Endothelial cell of umbilical vein (primary cell): ENCODE measurements around the gene KCNIP3. TPM values are rescaled to one million over a fixed set of nuclear protein-coding genes. Genes with fewer than 3 reads are reported as not detected.

Source experiments
- BruUV-seq: library from RNA; stranded (reverse); fragments of 400-500 nt; replicated peaks from 2 replicates; lab custom pipeline; 2021; lab: Mats Ljungman, UMichigan
- CTCF ChIA-PET: fragments of 300-600, 350-600 bp; sonication (Branson Sonifier 250); formaldehyde crosslinking; loops from one replicate; lab custom pipeline; 2021; ENCODE audit warnings: antibody characterized with exemption, inconsistent platforms; lab: Charles Lee
- POLR2A ChIA-PET: fragments of 300-600, 350-600 bp; sonication (Branson Sonifier 250); formaldehyde crosslinking; loops from one replicate; lab custom pipeline; 2021; ENCODE audit warnings: antibody characterized with exemption, inconsistent platforms; lab: Charles Lee
- DNase-seq: peaks from one replicate; pipeline ENCODE4 v3.0.0-alpha.2; 2011; ENCODE audit warnings: low read depth, low spot score
- FAIRE-seq: peaks from 2 replicates; lab custom pipeline; 2011; peaks lifted over from hg19 to GRCh38; lab: Jason Lieb, UNC
- H2AFZ ChIP-seq: 2 replicates; pipeline ENCODE4 v1.6.0; 2012; ENCODE audit warnings: low read depth, low read length, control low read depth, inconsistent platforms
- H3K27ac ChIP-seq: 2 replicates; pipeline ENCODE4 v1.5.1; 2011; ENCODE audit warnings: low read depth, mild to moderate bottlenecking, control low read depth, low read length, moderate library complexity; ENCODE audit not compliant: insufficient read depth
- H3K27me3 ChIP-seq, 2 experiments: 2 replicates each; pipeline versions ENCODE4 v1.6.0 to v1.6.1; 2011; ENCODE audit warnings: low read length in 2 of 2, mixed read lengths in 1 of 2; ENCODE audit not compliant: control insufficient read depth in 2 of 2, insufficient read depth in 2 of 2
- H3K36me3 ChIP-seq, 2 experiments: 2 replicates in 1 of 2; 3 replicates in 1 of 2; pipeline ENCODE4 v1.5.1; 2011; ENCODE audit warnings: low read length in 2 of 2, mild to moderate bottlenecking in 1 of 2, moderate library complexity in 1 of 2; ENCODE audit not compliant: control insufficient read depth in 2 of 2, insufficient read depth in 2 of 2; ENCODE audit errors: extremely low read depth in 1 of 2
- H3K4me1 ChIP-seq: 3 replicates; pipeline ENCODE4 v1.5.1; 2011; ENCODE audit warnings: mild to moderate bottlenecking, low read length; ENCODE audit not compliant: control insufficient read depth, insufficient read depth; ENCODE audit errors: extremely low read depth
- H3K4me2 ChIP-seq: 2 replicates; pipeline ENCODE4 v1.6.1; 2011; ENCODE audit warnings: low read length, control low read depth, mixed read lengths; ENCODE audit not compliant: insufficient read depth
- H3K4me3 ChIP-seq, 3 experiments: fragments of 200-600 bp in 1 of 3; sonication (generic), shearing (Covaris generic) in 1 of 3; replicated peaks in 1 of 3; 2 replicates each; pipeline ENCODE4 v1.5.1; 2011 to 2016; ENCODE audit warnings: control low read depth in 3 of 3, low read length in 3 of 3, mild to moderate bottlenecking in 2 of 3, inconsistent platforms in 1 of 3, low read depth in 1 of 3, moderate library complexity in 1 of 3; ENCODE audit not compliant: insufficient read depth in 1 of 3
- H3K79me2 ChIP-seq: 2 replicates; pipeline ENCODE4 v1.6.0; 2012; ENCODE audit warnings: low read length, inconsistent platforms; ENCODE audit not compliant: control insufficient read depth, insufficient read depth
- H3K9ac ChIP-seq: replicated peaks from 2 replicates; pipeline ENCODE3; 2011; ENCODE audit warnings: low read length, control low read depth; ENCODE audit not compliant: insufficient read depth; ENCODE audit errors: extremely low read depth
- H3K9me1 ChIP-seq: replicated peaks from 3 replicates; pipeline ENCODE4 v1.6.0; 2011; ENCODE audit warnings: mild to moderate bottlenecking, low read length; ENCODE audit not compliant: control insufficient read depth, insufficient read depth; ENCODE audit errors: extremely low read depth
- H3K9me3 ChIP-seq: replicated peaks from 2 replicates; pipeline ENCODE4 v1.5.1; 2012; ENCODE audit warnings: low read length, inconsistent platforms; ENCODE audit not compliant: control insufficient read depth, insufficient read depth
- H4K20me1 ChIP-seq: replicated peaks from 2 replicates; pipeline ENCODE3; 2011; ENCODE audit warnings: mild to moderate bottlenecking, low read length; ENCODE audit not compliant: control insufficient read depth, insufficient read depth; ENCODE audit errors: extremely low read depth
- CTCF ChIP-seq, 2 donors: IDR thresholded peaks; 1 replicate in 1 of 2; 2 replicates in 1 of 2; pipeline ENCODE4 v1.5.1; 2011; ENCODE audit warnings: low read length in 2 of 2, mild to moderate bottlenecking in 2 of 2, moderate library complexity in 2 of 2, control low read depth in 1 of 2, inconsistent platforms in 1 of 2, low read depth in 1 of 2; ENCODE audit not compliant: insufficient read depth in 1 of 2; ENCODE audit errors: extremely low read depth in 1 of 2
- EZH2 ChIP-seq: IDR thresholded peaks from 2 replicates; pipeline ENCODE4 v1.6.1; 2012; ENCODE audit warnings: borderline replicate concordance, low read depth, mild to moderate bottlenecking, moderate library complexity, low read length, inconsistent platforms; ENCODE audit not compliant: severe bottlenecking
- FOS ChIP-seq: IDR thresholded peaks from 2 replicates; pipeline ENCODE4 v1.6.1; 2011; ENCODE audit warnings: mild to moderate bottlenecking, low read length, moderate library complexity, borderline replicate concordance; ENCODE audit not compliant: insufficient read depth
- GATA2 ChIP-seq: IDR thresholded peaks from 2 replicates; pipeline ENCODE4 v1.7.0; 2011; ENCODE audit warnings: low read depth, mild to moderate bottlenecking, moderate library complexity, mixed read lengths, low read length; ENCODE audit not compliant: insufficient read length, insufficient read depth
- JUN ChIP-seq: IDR thresholded peaks from 2 replicates; pipeline ENCODE4 v1.6.1; 2011; ENCODE audit warnings: borderline replicate concordance, low read depth; ENCODE audit not compliant: insufficient read length, insufficient read depth
- MAX ChIP-seq: IDR thresholded peaks from 2 replicates; pipeline ENCODE4 v1.6.1; 2011; ENCODE audit not compliant: insufficient read depth, insufficient read length
- MYC ChIP-seq: IDR thresholded peaks from one replicate; pipeline ENCODE4 v1.6.1; 2011; ENCODE audit warnings: mild to moderate bottlenecking, low read depth, low read length
- POLR2A ChIP-seq: IDR thresholded peaks from 2 replicates; pipeline ENCODE4 v1.6.1; 2012; ENCODE audit warnings: low read depth, mild to moderate bottlenecking, control low read depth, low read length
- POLR2AphosphoS5 ChIP-seq: IDR thresholded peaks from 2 replicates; pipeline ENCODE4 v1.6.1; 2012; ENCODE audit warnings: low read depth, mild to moderate bottlenecking, control low read depth, low read length, moderate library complexity; ENCODE audit not compliant: insufficient read depth
- dilution Hi-C: fragments of 300-500 bp; cut with MboI; formaldehyde crosslinking; loops from one replicate; pipeline ENCODE4 v1.15.0; 2019; ENCODE audit warnings: low sequenced_read_pairs; ENCODE audit not compliant: extremely low pct_ligation_motif_present
- intact Hi-C: fragments of 100-400 bp; cut with micrococcal nuclease; formaldehyde crosslinking; loops from one replicate; pipeline ENCODE4 v1.10.0; 2022
- polyA plus RNA-seq, 4 experiments: library from polyadenylated mRNA; depleted of rRNA in 3 of 4; stranded (reverse) in 3 of 4; unstranded in 1 of 4; fragments of >200 nt; gene quantifications; 2 replicates each; pipeline versions ENCODE4 v1.2.1 to v1.2.3, GENCODE V29; 2011 to 2012; ENCODE audit warnings: missing spikeins in 1 of 4
- total RNA-seq: library from RNA; stranded (reverse); gene quantifications from 2 replicates; pipeline ENCODE4 v1.2.3, GENCODE V29; 2021

KCNIP3 gene
- total and polyA plus RNA-seq, 2 donors (not counting 3 experiments of a cell fraction or from before 2014, with no cell fraction given) = 0.12 to 0.62 TPM

GRCh38 chr2:95268211-95269035, 28.7 kb upstream of the KCNIP3 start:
- no peaks in the 10 kb centered on the region for H3K4me1 ChIP-seq
- CTCF ChIA-PET = no interaction called here
- H3K9me3 ChIP-seq = no peaks in the 10 kb centered on the region
- intact Hi-C loops (no loop called here), dilution Hi-C loops (no loop called here)
- no peaks in the 10 kb centered on the region for H4K20me1 ChIP-seq
- H3K79me2 ChIP-seq = no peaks in the 10 kb centered on the region
- DNase-seq (no peak), FAIRE-seq (no peak)
- H3K36me3 ChIP-seq = no peaks in the 10 kb centered on the region
- POLR2A ChIA-PET = no interaction called here
- H3K9ac ChIP-seq = no peak overlapping the region
- no peak overlapping the region for H3K4me2 ChIP-seq
- no TSS peak for BruUV-seq
- H3K27me3 ChIP-seq = no peaks in the 10 kb centered on the region
- H2AFZ ChIP-seq = no peak overlapping the region
- TF ChIP-seq POLR2A = no peak
- no peak for TF ChIP-seq MAX
- no peak for TF ChIP-seq MYC
- no peak for TF ChIP-seq POLR2AphosphoS5
- no peak for TF ChIP-seq JUN
- TF ChIP-seq EZH2 = no peak
- no peak overlapping the region for H3K4me3 ChIP-seq
- no peaks in the 10 kb centered on the region for H3K9me1 ChIP-seq
- H3K27ac ChIP-seq = no peak overlapping the region

- H3K79me2 ChIP-seq = no peaks in the 10 kb centered on the region
- intact Hi-C loops = no loop called here
- POLR2A ChIA-PET = no interaction called here
- no peaks in the 10 kb centered on the region for H3K4me1 ChIP-seq
- no peak overlapping the region for H3K4me2 ChIP-seq
- no peaks in the 10 kb centered on the region for H3K9me3 ChIP-seq
- H2AFZ ChIP-seq = no peak overlapping the region
- no peak for TF ChIP-seq MAX
- TF ChIP-seq GATA2 = no peak
- no peak for TF ChIP-seq MYC
- TF ChIP-seq POLR2AphosphoS5 = no peak
- no peak for TF ChIP-seq FOS
- TF ChIP-seq CTCF (IDR thresholded peaks at IDR 0.05; ENCODE audit: extremely low read depth in 1 of 2, insufficient read depth in 1 of 2, low read depth in 1 of 2, low read length in 2 of 2) = no peak
- TF ChIP-seq JUN = no peak
- TF ChIP-seq POLR2A = no peak
- no peak for TF ChIP-seq EZH2
- H3K9me1 ChIP-seq = no peaks in the 10 kb centered on the region
- CTCF ChIA-PET = no interaction called here
- H3K27me3 ChIP-seq = no peaks in the 10 kb centered on the region
- no peak overlapping the region for H3K4me3 ChIP-seq
- H3K27ac ChIP-seq = no peak overlapping the region
- FAIRE-seq = no peak
- H3K36me3 ChIP-seq = no peaks in the 10 kb centered on the region
- DNase-seq = no peak
- dilution Hi-C loops = no loop called here
- no TSS peak for BruUV-seq
- no peak overlapping the region for H3K9ac ChIP-seq
- no peaks in the 10 kb centered on the region for H4K20me1 ChIP-seq
Observed at GRCh38 chr2:95269036-95269680, 28.0 kb upstream of the KCNIP3 start.
